DMS79 treated with DMSO at 0.1 percent for 48 hours (cell line): ENCODE measurements around the gene GHITM.
"Not testable (repeated sequence)": the region's sequence is repeated elsewhere in the genome, so short reads cannot be mapped to it uniquely, and the experiment has no call there.

Experiments
- DNase-seq: peaks from one replicate; lab custom pipeline; 2025; lab: John Stamatoyannopoulos, UW

GHITM gene, protein sequence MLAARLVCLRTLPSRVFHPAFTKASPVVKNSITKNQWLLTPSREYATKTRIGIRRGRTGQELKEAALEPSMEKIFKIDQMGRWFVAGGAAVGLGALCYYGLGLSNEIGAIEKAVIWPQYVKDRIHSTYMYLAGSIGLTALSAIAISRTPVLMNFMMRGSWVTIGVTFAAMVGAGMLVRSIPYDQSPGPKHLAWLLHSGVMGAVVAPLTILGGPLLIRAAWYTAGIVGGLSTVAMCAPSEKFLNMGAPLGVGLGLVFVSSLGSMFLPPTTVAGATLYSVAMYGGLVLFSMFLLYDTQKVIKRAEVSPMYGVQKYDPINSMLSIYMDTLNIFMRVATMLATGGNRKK

DNA sequence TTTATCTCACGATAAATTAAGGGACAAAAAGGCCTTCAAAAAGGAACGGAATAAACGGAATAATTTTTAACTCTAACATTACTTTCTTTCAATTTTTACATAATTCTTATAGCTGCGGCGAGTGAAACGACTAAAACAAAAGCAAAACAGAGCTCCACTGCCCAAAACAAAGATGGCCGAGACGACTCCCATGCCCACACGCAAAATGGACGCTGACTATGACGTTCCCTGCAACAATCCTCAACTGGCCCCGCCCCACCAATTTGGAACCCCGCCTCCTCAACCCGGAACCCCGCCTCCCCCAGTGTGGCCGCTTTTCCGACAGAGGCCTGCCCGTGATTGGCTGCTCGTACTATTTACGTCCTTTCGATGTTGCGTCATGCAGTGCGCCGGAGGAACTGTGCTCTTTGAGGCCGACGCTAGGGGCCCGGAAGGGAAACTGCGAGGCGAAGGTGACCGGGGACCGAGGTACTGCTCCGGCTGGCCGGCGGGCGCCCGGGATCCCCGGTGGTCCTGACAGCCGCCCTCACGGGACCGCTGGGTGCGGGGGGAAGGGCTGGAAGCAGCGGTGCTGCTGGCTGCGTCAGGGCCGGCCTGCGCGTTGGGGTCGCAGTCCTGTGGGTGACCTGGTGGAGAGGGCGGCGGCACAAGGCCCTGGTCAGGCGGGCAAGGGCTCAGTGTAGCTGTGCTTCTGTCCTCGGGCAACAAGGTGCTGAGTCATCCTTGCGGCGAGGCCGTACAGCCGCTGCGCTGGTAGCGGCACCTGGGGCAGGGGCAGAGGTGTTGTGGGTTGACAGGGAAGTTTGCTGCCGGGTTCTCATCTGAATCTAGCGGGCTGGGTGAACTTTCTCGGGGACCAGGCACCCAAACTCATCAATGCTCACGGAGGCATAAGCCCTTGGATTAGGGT, at the start of gene GHITM:
GHITM (plus strand) TSS at position 384 of the 910 bp plus-strand sequence. CDS start 1,992 bp downstream, outside the sequence.
- DNase-seq, result peak; percentile 84

GRCh38 chr10:84095811-84096497, 43.4 kb upstream of the GHITM start:
- no peak for DNase-seq

GRCh38 chr10:84097787-84098353, 41.4 kb upstream of the GHITM start:
- peak; percentile 1 for DNase-seq

DNA sequence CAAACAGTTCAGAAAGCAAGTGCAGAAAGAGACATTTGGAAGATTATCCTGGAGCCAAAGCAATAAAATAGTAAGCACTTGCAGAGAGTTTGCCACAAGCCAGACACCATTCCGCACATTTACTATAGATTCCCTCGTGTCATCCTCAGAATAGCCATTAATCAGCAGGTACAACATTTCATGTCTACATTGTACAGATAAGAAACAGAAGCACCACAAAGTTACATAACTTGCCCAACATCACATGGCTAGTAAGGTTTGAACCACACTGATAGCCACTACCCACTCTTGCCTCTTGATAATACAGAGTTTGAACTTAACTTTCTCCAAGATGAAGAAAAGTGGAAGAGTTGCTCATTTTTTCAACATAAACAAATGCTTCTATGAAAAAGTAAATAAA, 40.6 kb upstream of the GHITM start:
- no peak for DNase-seq

- no peak for DNase-seq
These were observed 38.3 kb upstream of the GHITM start for GRCh38 chr10:84101042-84101441.

DNA sequence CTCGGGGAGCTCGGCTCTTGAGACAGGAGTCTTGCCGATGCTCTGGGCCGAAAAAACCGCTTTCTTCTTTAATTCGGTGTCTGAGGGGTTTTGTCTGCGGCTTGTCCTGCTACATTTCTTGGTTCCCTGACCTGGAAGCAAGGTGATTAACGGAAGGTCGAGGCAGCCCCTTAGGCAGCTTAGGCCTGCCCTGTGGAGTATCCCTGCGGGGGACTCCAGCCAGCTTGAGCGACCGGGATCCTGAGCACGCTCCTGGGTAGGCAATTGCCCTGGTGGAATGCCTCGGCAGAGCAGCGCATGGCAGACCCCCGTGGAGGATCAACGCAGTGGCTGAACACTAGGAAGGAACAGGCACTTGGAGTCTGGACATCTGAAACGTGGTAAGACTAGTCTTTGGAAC, 30.5 kb upstream of the GHITM start:
- no peak for DNase-seq

- not testable (repeated sequence) for DNase-seq
These were observed 29.5 kb upstream of the GHITM start for GRCh38 chr10:84109772-84110171.

DNA sequence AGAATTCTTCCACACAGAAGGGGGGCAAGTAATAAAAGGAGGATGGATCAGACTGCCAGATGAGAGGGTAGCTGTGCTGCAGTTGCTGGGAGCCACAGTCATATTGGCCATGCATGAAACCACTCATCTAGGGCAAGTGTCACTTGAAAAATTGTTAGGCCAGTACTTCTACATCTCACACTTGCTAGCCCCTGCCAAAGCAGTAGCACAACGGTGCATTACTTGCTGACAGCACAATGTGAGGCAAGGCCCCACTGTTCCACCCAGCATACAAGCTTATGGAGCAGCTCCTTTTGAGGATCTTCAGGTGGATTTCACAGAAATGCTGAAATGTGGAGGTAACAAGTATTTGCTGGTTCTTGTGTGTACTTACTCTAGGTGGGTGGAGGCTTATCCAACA, 25.8 kb upstream of the GHITM start:
- DNase-seq, result not testable (repeated sequence)

DNA sequence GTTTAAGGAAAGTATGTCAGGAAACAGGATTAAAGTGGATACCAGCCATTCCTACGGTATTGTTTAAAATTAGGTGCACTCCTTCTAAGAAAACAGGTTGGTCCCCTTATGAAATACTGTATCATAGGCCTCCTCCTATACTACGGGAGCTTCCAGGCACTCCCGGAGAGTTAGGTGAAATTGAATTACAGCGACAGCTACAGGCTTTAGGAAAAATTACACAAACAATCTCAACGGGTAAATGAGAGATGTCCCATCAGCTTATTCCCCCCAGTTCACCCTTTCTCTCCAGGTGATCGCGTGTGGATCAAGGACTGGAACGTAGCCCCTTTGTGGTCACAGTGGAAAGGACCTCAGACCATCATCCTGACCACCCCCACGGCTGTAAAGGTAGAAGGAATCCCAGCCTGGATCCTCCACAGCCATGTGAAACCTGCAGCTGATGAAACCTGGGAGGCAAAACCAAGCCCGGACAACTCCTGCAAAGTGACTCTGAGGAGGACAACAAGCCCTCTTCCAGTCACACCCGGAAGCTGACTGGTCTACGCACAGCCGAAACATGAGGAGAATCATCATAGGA, 25.1 kb upstream of the GHITM start:
- DNase-seq, result no peak

DNA sequence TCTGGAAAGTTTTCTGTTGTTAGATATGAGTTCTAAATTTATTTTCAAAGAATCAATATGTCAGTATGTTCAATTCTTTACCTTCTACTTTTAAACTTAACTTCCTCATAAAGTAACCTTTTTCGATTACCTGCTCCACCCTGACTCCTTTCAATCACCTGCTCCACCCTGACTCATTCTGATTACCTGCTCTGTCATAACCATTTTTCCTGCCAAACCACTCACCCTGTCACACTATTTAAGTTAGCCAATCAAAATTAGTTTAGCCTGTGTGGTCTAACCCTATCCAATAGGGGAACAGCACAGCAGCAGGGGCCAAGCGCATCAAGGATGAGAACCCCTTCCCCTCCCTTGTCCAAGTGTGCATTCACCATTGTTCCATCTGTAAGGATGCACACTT, 22.1 kb upstream of the GHITM start:
- not testable (repeated sequence) for DNase-seq

GRCh38 chr10:84117686-84118394, 21.5 kb upstream of the GHITM start:
- no peak for DNase-seq

DNA sequence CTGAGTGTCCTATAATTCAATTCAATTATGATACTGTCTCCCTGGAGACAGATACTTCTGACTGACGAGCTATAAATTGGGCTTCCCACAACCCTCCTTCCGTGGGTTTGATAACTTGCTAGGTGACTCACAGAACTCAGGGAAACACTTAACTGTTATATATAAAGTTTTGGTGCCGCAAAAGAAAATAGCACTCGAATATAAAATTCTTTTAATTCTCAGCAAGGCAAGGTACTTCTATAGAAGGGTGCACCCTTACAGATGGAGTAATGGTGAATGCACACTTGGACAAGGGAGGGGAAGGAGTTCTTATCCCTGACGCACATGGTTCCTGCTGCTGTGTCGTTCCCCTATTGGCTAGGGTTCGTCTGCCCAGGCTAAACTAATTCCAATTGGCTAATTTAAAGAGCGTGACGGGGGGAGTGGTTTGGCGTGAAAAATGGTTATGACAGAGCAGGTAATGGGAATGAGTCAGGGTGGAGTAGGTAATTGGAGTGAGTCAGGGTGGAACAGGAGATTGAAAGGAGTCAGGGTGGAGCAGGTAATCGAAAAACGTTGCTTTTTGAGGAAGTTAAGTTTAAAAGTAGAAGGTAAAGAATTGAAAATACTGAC, 20.8 kb upstream of the GHITM start:
- DNase-seq, result no peak

DNA sequence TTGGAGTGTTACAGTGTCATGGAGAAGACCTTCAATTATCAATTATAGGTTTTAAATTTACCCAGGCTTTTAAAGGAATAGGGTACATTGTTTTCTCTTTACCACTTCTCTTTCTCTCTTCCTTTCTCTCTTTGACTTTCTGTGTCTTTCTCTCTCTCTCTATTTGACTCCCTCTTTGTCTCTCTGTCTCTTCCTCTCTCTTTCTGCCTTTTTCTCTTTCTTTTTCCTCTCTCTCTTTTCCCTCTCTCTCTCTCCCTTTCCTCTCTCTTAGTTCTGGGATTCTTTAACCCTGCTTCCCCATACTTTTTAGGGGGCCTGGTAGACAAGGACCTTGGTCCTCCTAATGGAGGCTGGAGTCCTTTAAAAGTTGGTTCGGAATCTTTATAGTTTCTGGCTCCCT, 15.9 kb upstream of the GHITM start:
- no peak for DNase-seq

DNA sequence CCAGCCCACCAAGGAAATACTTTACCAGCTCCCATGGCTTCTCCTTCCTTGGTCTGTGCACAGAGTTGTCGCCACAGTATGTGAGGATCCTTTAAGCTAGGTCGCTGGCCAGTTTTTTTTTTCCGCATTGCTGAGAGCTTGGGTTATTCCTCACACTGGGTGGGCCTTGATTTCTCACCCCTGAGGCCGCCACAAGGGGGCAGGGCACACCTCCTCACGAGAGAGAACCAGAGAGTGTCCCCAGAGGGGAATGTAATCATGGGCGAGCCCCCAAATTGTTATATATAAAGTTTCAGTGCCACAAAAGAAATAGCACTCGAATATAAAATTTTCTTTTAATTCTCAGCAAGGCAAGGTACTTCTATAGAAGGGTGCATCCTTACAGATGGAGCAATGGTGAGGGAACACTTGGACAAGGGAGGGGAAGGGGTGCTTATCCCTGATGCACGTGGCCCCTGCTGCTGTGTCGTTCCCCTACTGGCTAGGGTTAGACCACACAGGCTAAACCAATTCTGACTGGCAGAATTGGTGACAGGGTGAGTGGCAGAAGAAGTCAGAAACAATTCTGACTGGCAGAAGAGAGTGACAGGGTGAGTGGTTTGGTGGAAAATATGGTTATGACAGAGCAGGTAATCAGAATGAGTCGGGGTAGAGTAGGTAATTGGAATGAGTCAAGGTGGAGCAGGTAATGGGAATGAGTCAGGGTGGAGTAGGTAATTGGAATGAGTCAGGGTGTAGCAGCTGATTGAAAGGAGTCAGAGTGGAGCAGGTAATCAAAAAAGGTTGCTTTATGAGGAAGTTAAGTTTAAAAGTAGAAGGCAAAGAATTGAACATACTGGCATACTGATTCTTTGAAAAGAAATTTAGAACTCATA, 13.2 kb upstream of the GHITM start:
- DNase-seq, result not testable (repeated sequence)

GRCh38 chr10:84126785-84127167, 12.5 kb upstream of the GHITM start:
- DNase-seq, result no peak

DNA sequence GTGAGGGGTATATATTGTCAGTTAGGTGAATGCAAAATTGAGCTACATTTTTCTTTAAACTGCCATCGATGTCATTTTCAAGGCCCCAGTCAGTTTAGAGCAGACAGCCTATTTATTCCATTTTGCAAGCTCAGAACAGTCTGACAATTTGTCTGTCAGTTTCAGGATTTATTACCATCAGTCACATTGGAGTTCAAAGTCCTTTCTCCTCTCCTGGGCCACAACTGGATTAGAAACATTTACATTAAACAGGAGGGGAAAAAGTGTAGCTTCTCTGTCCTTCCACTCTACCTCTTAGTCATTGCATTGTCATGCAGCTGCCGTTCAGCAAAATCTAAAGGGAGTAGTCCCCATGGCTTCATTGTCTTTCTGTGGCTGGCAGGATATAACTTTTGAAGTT, 3.5 kb upstream of the GHITM start:
- no peak for DNase-seq

DNA sequence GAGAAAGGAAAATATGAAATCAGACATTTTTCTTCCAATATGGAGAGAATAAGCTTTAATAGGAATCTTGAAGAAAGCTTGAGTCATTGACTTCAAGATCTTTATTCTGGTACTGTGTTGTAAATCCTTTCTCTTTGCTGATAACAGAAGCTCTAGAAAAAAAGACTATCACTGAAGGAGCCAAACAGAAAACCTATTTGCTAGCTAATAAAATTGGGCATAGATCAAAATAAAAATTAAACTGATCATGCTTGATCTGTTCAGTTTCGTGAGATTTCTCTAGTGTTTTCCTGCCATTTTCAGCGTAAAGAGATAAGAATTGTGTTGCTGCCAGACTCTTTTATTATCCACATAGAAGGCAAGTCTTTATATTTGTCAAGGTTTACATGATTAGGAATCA, 1.5 kb upstream of the GHITM start:
- DNase-seq, result no peak

GRCh38 chr10:84138478-84139125, 707 bp upstream of the GHITM start:
- DNase-seq, result no peak

- DNase-seq, result no peak
These were observed 699 bp downstream of the GHITM start for GRCh38 chr10:84140036-84140379.
